Right lobe of liver (tissue), 4 donors: ENCODE measurements around the gene MAP4.

Experiments
- POLR2A ChIP-seq: fragments of 450-650 bp; IDR thresholded peaks from one replicate; pipeline ENCODE4 v1.6.1; 2017; ENCODE audit warnings: antibody characterized with exemption, mild to moderate bottlenecking
- TF ChIP-seq, protein P1 (sequence below), 4 donors: fragments of 200-600 bp in 3 of 4; fragments of 450-650 bp in 1 of 4; IDR thresholded peaks; one replicate each; pipeline versions ENCODE4 v1.5.1 to v1.8.0; 2016 to 2022; ENCODE audit warnings: antibody characterized with exemption in 4 of 4, mild to moderate bottlenecking in 2 of 4
- donor health status: DM: no; HTN: no; CAD: no.
- donor health status: DM: no; HTN: no; CAD: no.
- donor health status: DM: no; HTN: yes; CAD: no.

GRCh38 chr3:47916201-47916600 lies 100.0 kb downstream of the MAP4 start:
- no peak for TF ChIP-seq POLR2A
- TF ChIP-seq, protein P1, sequence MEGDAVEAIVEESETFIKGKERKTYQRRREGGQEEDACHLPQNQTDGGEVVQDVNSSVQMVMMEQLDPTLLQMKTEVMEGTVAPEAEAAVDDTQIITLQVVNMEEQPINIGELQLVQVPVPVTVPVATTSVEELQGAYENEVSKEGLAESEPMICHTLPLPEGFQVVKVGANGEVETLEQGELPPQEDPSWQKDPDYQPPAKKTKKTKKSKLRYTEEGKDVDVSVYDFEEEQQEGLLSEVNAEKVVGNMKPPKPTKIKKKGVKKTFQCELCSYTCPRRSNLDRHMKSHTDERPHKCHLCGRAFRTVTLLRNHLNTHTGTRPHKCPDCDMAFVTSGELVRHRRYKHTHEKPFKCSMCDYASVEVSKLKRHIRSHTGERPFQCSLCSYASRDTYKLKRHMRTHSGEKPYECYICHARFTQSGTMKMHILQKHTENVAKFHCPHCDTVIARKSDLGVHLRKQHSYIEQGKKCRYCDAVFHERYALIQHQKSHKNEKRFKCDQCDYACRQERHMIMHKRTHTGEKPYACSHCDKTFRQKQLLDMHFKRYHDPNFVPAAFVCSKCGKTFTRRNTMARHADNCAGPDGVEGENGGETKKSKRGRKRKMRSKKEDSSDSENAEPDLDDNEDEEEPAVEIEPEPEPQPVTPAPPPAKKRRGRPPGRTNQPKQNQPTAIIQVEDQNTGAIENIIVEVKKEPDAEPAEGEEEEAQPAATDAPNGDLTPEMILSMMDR (IDR thresholded peaks at IDR 0.05) = no peak
